GM10266 (cell line): ENCODE data around the gene MPZL2.
A peak's percentile ranks its signal among the peaks of the same experiment; 100 is the strongest.
"Not testable (repeated sequence)": the region's sequence is repeated elsewhere in the genome, so short reads cannot be mapped to it uniquely, and the experiment has no call there.

ENCODE experiments used
- DNase-seq: peaks from one replicate; pipeline ENCODE4 v3.0.0; 2012; ENCODE audit errors: extremely low spot score
- CTCF ChIP-seq: IDR thresholded peaks from 2 replicates; pipeline ENCODE4 v1.5.1; 2012; ENCODE audit warnings: mild to moderate bottlenecking, low read depth; ENCODE audit not compliant: control insufficient read depth, insufficient read depth; ENCODE audit errors: missing control alignments

The MPZL2 gene

GRCh38 chr11:118263695-118264568, at the start of gene MPZL2:
Gene MPZL2 (minus strand): TSS chr11:118264297. CDS start chr11:118264153, 144 bp downstream.
- TF ChIP-seq CTCF = no peak
- DNase-seq = no peak

- TF ChIP-seq CTCF = no peak
- DNase-seq = no peak
Observed at GRCh38 chr11:118313242-118313641, 49.1 kb upstream of the MPZL2 start.

- no peak for DNase-seq
- no peak for TF ChIP-seq CTCF
Observed at GRCh38 chr11:118312328-118312727, 48.2 kb upstream of the MPZL2 start.

- TF ChIP-seq CTCF = peak; percentile 3
- DNase-seq = no peak
Observed at GRCh38 chr11:118311518-118311917, 47.4 kb upstream of the MPZL2 start.

- DNase-seq = no peak
- no peak for TF ChIP-seq CTCF
Observed at GRCh38 chr11:118310781-118311485, 46.8 kb upstream of the MPZL2 start.

GRCh38 chr11:118310271-118310670, 46.2 kb upstream of the MPZL2 start:
- no peak for TF ChIP-seq CTCF
- no peak for DNase-seq

GRCh38 chr11:118308995-118309528, 45.0 kb upstream of the MPZL2 start:
- not testable (repeated sequence) for DNase-seq
